TTC549 (cell line): ENCODE measurements around the gene PCGF3.
"Not testable (repeated sequence)": the region's sequence is repeated elsewhere in the genome, so short reads cannot be mapped to it uniquely, and the experiment has no call there.

Source experiments
- FAIRE-seq: peaks from 2 replicates; lab custom pipeline; 2012; peaks lifted over from hg19 to GRCh38; lab: Jason Lieb, UNC

The PCGF3 gene

DNA sequence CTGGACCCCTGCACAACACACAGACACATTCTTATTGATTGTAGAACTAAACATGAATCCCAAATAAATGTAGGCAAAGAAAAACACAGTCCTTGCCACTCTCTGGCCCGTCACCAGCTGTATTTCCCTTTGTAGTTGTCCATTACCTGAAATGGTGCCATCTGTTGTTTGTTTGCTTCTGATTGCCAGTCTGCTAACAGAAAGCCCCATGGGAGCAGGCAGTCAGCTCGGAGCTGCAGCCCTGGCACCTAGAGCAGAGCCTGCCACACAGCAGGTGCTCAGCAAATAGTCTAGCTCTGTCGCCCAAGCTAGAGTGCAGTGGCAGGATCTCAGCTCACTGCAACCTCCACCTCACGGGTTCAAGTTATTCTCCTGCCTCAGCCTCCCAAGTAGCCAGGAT is 91.4 kb downstream of the PCGF3 start:
- FAIRE-seq = no peak

- no peak for FAIRE-seq
Observed at GRCh38 chr4:801436-802124, 95.9 kb downstream of the PCGF3 start.

DNA sequence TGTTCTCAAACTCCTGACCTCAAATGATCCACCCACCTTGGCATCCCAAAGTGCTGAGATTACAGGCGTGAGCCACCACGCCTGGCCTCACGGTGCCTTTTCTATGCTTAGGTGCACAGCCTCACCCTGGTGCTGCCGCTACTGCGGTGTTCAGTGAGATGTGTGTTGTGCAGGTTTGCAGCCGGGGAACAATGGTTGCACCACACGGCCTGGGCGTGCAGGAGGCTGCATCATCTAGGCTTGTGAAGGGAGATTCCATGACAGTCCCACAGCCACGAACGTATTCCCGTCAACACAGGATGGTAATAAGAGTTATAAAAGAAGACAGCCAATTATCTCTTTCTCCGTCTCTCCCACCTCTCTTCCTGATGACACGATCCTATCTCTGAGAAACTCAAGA is 98.3 kb downstream of the PCGF3 start:
- no peak for FAIRE-seq

DNA sequence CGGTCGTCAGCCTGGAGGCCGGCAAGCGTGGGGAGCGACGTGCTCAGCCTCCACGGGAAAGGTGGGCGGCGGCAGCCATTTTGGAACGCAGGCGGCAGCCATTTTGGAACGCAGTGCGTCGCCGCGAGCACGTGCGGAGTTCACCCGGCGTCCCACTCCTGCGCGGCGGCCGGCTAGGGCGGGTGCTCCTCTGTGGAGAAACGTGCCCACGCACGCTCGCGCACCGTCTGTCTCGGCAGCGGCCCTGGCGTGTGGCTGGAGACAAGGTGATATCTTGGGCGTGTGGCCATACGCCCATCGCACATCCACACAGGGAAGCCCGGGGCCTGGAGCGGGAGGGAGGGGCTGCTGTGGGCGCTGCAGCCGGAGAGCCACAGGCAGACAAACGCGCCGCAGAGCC is 99.2 kb downstream of the PCGF3 start:
- FAIRE-seq = no peak

DNA sequence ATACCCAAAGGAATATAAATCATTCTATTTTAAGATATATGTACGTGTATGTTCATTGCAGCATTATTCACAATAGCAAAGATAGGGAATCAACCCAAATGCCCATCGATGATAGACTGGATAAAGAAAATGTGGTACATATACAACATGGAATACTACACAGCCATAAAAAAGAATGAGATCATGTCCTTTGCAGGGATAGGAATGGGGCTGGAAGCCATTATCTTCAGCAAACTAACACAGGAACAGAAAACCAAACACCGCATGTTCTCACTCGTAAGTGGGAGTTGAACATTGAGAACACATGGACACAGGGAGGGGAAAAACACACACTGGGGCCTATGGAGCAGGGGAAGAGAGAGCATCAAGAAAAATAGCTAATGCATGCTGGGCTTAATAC is 101.3 kb downstream of the PCGF3 start:
- not testable (repeated sequence) for FAIRE-seq

- no peak for FAIRE-seq
Observed at GRCh38 chr4:807792-808191, 102.2 kb downstream of the PCGF3 start.

GRCh38 chr4:808860-809570 is 103.4 kb downstream of the PCGF3 start:
- FAIRE-seq = no peak

DNA sequence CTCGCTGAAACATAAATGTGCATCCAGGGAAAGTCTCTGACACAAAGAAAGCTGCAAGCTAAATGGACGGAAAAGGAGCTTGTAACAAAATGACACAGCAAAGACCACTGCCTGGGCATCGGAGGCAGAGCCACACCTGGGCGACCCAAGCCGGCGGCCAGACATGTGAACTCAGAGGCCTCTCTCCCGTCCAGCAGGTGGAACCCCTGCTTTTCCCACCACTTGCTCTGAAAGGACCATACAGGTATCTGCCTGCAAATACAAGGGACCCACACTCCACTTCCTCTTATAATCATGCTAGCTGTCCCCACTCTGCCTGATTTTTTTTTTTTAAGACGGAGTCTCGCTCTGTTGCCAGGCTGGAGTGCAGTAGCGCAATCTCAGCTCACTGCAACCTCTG is 108.3 kb downstream of the PCGF3 start:
- no peak for FAIRE-seq

DNA sequence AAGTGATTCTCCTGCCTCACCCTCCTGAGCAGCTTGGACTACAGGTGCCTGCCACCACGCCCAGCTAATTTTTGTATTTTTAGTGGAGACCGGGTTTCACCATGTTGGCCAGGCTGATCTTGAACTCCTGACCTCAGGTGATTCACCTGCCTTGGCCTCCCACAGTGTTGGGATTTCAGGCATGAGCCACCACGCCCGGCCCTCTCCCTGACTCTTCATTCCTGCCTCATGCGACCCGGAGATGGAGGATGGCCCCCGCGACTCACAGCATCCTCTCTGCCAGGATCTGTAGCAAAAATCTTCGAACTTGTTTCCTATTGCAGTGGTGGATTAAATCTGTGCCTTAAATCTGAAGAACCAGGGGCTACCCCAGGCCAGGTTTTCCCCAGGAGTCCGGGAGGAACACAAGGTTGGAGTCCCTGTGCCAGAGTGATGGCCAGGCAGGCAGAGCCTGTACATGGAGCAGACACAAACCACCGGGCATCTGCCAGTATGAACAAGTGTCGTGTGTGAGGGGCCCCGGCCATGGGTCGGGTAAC is 108.7 kb downstream of the PCGF3 start:
- FAIRE-seq = no peak

GRCh38 chr4:815464-816146 is 110.0 kb downstream of the PCGF3 start:
- no peak for FAIRE-seq

DNA sequence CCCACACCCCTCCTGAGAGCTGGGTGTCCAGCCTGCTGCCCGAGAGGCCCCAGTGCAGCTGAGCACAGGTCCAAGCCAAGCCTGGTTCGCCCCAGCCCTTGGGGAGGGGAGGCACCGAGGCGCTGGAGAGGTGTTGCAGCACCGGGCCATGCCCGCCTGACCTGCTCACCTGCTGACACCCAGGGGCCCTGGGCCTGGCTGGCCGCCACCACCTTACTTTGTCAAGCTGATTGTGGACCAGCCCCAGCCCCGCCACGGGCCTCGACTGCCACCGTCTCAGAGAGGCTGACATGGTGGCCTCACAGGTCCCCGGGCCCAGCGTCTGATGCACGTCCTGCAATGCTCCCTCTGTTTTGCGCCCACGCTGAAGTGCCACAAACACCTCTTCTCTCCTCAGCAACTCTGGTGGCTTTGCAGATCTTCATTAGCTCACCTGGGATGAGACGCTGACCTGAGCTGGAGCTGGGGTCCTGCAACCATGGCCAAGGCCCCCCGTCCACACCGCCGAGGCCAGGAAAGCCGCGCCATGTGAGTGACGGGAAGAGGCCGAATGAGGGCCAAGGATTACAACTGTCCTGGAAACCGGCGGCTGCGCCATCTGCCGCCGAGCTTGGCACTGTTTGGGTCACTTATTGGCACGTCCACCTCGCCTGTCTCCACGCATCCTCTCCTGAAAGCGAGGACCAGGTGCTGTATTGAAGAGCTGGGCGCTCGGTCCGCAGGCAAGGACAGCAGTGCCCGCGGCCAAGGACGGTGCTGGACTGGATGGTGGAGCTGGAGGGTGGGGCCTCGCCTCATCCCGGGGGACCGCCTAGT is 112.7 kb downstream of the PCGF3 start:
- FAIRE-seq = no peak

- no peak for FAIRE-seq
Observed at GRCh38 chr4:819401-820229, 114.0 kb downstream of the PCGF3 start.
